ENCODE measurements around the gene BMAL1.
"Not testable (repeated sequence)": the region's sequence is repeated elsewhere in the genome, so short reads cannot be mapped to it uniquely, and the experiment has no call there.

Gene BMAL1

GRCh38 chr11:13375798-13376197 is 98.2 kb downstream of the BMAL1 start:
- no peak for DNase-seq (ENCODE audit: low read depth, low spot score)

- no peak for DNase-seq (ENCODE audit: low read depth, low spot score)
Observed at GRCh38 chr11:13376402-13376801, 98.8 kb downstream of the BMAL1 start.

- no peak for DNase-seq (ENCODE audit: low read depth, low spot score)
Observed at GRCh38 chr11:13376838-13377237, 99.2 kb downstream of the BMAL1 start.

GRCh38 chr11:13378316-13378715 is 100.7 kb downstream of the BMAL1 start:
- DNase-seq (ENCODE audit: low read depth, low spot score) = no peak

- DNase-seq (ENCODE audit: low read depth, low spot score) = no peak
Observed at GRCh38 chr11:13380731-13381130, 103.1 kb downstream of the BMAL1 start.

GRCh38 chr11:13382751-13383150 is 105.2 kb downstream of the BMAL1 start:
- no peak for DNase-seq (ENCODE audit: low read depth, low spot score)

- DNase-seq (ENCODE audit: low read depth, low spot score) = no peak
Observed at GRCh38 chr11:13384908-13385640, 107.5 kb downstream of the BMAL1 start.

- DNase-seq (ENCODE audit: low read depth, low spot score) = no peak
Observed at GRCh38 chr11:13386567-13386966, 109.0 kb downstream of the BMAL1 start.

- no peak for DNase-seq (ENCODE audit: low read depth, low spot score)
Observed at GRCh38 chr11:13388741-13389140, 111.2 kb downstream of the BMAL1 start.

- no peak for DNase-seq (ENCODE audit: low read depth, low spot score)
Observed at GRCh38 chr11:13391217-13391616, 113.6 kb downstream of the BMAL1 start.

- not testable (repeated sequence) for DNase-seq (ENCODE audit: low read depth, low spot score)
Observed at GRCh38 chr11:13398335-13398734, 120.7 kb downstream of the BMAL1 start.

GRCh38 chr11:13405220-13405619 is 127.6 kb downstream of the BMAL1 start:
- DNase-seq (ENCODE audit: low read depth, low spot score) = no peak

- DNase-seq (ENCODE audit: low read depth, low spot score) = no peak
Observed at GRCh38 chr11:13415201-13415600, 137.6 kb downstream of the BMAL1 start.

GRCh38 chr11:13421561-13421960 is 144.0 kb downstream of the BMAL1 start:
- no peak for DNase-seq (ENCODE audit: low read depth, low spot score)

GRCh38 chr11:13423372-13423771 is 145.8 kb downstream of the BMAL1 start:
- DNase-seq (ENCODE audit: low read depth, low spot score) = no peak

- no peak for DNase-seq (ENCODE audit: low read depth, low spot score)
Observed at GRCh38 chr11:13427440-13427839, 149.8 kb downstream of the BMAL1 start.

- no peak for DNase-seq (ENCODE audit: low read depth, low spot score)
Observed at GRCh38 chr11:13429288-13429687, 151.7 kb downstream of the BMAL1 start.

- DNase-seq (ENCODE audit: low read depth, low spot score) = no peak
Observed at GRCh38 chr11:13429836-13430235, 152.2 kb downstream of the BMAL1 start.

- DNase-seq (ENCODE audit: low read depth, low spot score) = no peak
Observed at GRCh38 chr11:13433437-13433836, 155.8 kb downstream of the BMAL1 start.

GRCh38 chr11:13434247-13435205 is 156.9 kb downstream of the BMAL1 start:
- DNase-seq (ENCODE audit: low read depth, low spot score) = no peak

GRCh38 chr11:13436836-13437235 is 159.2 kb downstream of the BMAL1 start:
- DNase-seq (ENCODE audit: low read depth, low spot score) = not testable (repeated sequence)
